ENCODE results near the gene PTPRT.

GRCh38 chr20:43205699-43206098, 16.0 kb upstream of the PTPRT start:
- peak; percentile 45 for TF ChIP-seq CTCF (IDR thresholded peaks at IDR 0.05; ENCODE audit: borderline replicate concordance, extremely low read depth, low read length, poor library complexity, severe bottlenecking)
- no peak for TF ChIP-seq EZH2 (IDR thresholded peaks at IDR 0.05; ENCODE audit: borderline replicate concordance, low read depth, low read length, severe bottlenecking)
